Uterus (tissue), 4 donors: ENCODE measurements around the gene ST6GALNAC5. TPM values are rescaled to one million over a fixed set of nuclear protein-coding genes. Genes with fewer than 3 reads are reported as not detected.

Experiments
- DNase-seq, 2 donors: peaks; one replicate each; pipeline ENCODE4 v3.0.0-alpha.2; 2019 to 2020
- H3K27ac ChIP-seq, 2 donors: fragments of 200-600 bp; sonication (generic); 1 replicate in 1 of 2; 2 replicates in 1 of 2; pipeline ENCODE4 v1.5.1; 2016 to 2018
- H3K27me3 ChIP-seq, 2 donors: fragments of 200-600 bp; sonication (generic); one replicate each; pipeline ENCODE4 v1.5.1; 2018 to 2019; ENCODE audit warnings: control low read depth in 1 of 2
- H3K36me3 ChIP-seq, 2 donors: fragments of 200-600 bp; sonication (generic); one replicate each; pipeline ENCODE4 v1.5.1; 2019; ENCODE audit warnings: control low read depth in 1 of 2
- H3K4me1 ChIP-seq, 2 donors: fragments of 200-600 bp; sonication (generic); one replicate each; pipeline ENCODE4 v1.5.1; 2018 to 2019; ENCODE audit warnings: control low read depth in 1 of 2
- H3K4me3 ChIP-seq, 2 donors: fragments of 200-600 bp; sonication (generic); 1 replicate in 1 of 2; 2 replicates in 1 of 2; pipeline ENCODE4 v1.5.1; 2018 to 2019; ENCODE audit warnings: mild to moderate bottlenecking in 1 of 2
- H3K9me3 ChIP-seq, 2 donors: fragments of 200-600 bp; sonication (generic); one replicate each; pipeline ENCODE4 v1.5.1; 2019; ENCODE audit warnings: control low read depth in 1 of 2
- CTCF ChIP-seq, 4 experiments: fragments of 200-600 bp in 2 of 4; fragments of 450-650 bp in 2 of 4; sonication (generic) in 2 of 4; IDR thresholded peaks; one replicate each; pipeline ENCODE4 v1.5.1; 2016 to 2019; ENCODE audit warnings: antibody characterized with exemption in 4 of 4, mild to moderate bottlenecking in 2 of 4, moderate library complexity in 1 of 4
- POLR2A ChIP-seq, 2 donors: fragments of 450-650 bp; IDR thresholded peaks; one replicate each; pipeline ENCODE4 v1.6.1; 2016; ENCODE audit warnings: antibody characterized with exemption in 2 of 2, mild to moderate bottlenecking in 1 of 2, moderate library complexity in 1 of 2
- intact Hi-C: fragments of 100-400 bp; cut with DNase I; formaldehyde crosslinking; loops from one replicate; pipeline ENCODE4 v1.15.1; 2023; ENCODE audit warnings: low total_unique reads
- total RNA-seq, 4 donors: library from RNA; depleted of rRNA in 3 of 4; stranded (reverse); fragments of >200 nt in 3 of 4; gene quantifications; one replicate each; pipeline versions ENCODE4 v1.1.0 to v1.2.4, GENCODE V29; 2014 to 2023
- donor health status: DM: yes; HTN: yes; CAD: no.

ST6GALNAC5 gene
- total RNA-seq, 4 donors from 2014 or later: 1.4 to 6.4 TPM; not detected in 2

GRCh38 chr1:76856104-76856503, 11.2 kb upstream of the ST6GALNAC5 start:
- no peak for DNase-seq
- TF ChIP-seq POLR2A (IDR thresholded peaks at IDR 0.05) (no peak), CTCF (IDR thresholded peaks at IDR 0.05) (no peak)
- Histone ChIP-seq H3K4me1 (no peaks in the 10 kb centered on the region), H3K27me3 (no peaks in the 10 kb centered on the region), H3K27ac (no peak overlapping the region), H3K9me3 (no peaks in the 10 kb centered on the region), H3K4me3 (no peak overlapping the region), H3K36me3 (no peaks in the 10 kb centered on the region)
- intact Hi-C loops: no loop called here

GRCh38 chr1:76857138-76857537, 10.1 kb upstream of the ST6GALNAC5 start:
- no peak overlapping the region for H3K4me3 ChIP-seq
- no peaks in the 10 kb centered on the region for H3K27me3 ChIP-seq
- no peak for DNase-seq
- TF ChIP-seq CTCF (IDR thresholded peaks at IDR 0.05): no peak
- TF ChIP-seq POLR2A (IDR thresholded peaks at IDR 0.05): no peak
- no peaks in the 10 kb centered on the region for H3K9me3 ChIP-seq
- no peaks in the 10 kb centered on the region for H3K4me1 ChIP-seq
- H3K36me3 ChIP-seq: no peaks in the 10 kb centered on the region
- no peak overlapping the region for H3K27ac ChIP-seq
- intact Hi-C loops: no loop called here

GRCh38 chr1:76857973-76858372, 9.3 kb upstream of the ST6GALNAC5 start:
- no peak overlapping the region for H3K27ac ChIP-seq
- no peaks in the 10 kb centered on the region for H3K36me3 ChIP-seq
- no peaks in the 10 kb centered on the region for H3K4me1 ChIP-seq
- intact Hi-C loops: no loop called here
- no peak for DNase-seq
- H3K9me3 ChIP-seq: no peaks in the 10 kb centered on the region
- TF ChIP-seq POLR2A (IDR thresholded peaks at IDR 0.05): no peak
- TF ChIP-seq CTCF (IDR thresholded peaks at IDR 0.05): no peak
- H3K4me3 ChIP-seq: no peak overlapping the region
- H3K27me3 ChIP-seq: no peaks in the 10 kb centered on the region

GRCh38 chr1:76861149-76861548, 6.1 kb upstream of the ST6GALNAC5 start:
- Histone ChIP-seq H3K27ac (no peak overlapping the region), H3K4me1 (no peaks in the 10 kb centered on the region), H3K9me3 (no peaks in the 10 kb centered on the region), H3K4me3 (no peak overlapping the region), H3K36me3 (no peaks in the 10 kb centered on the region), H3K27me3 (peaks cover 0 to 6% of the 10 kb centered on the region in 2 donors)
- intact Hi-C loops: no loop called here
- no peak for DNase-seq
- TF ChIP-seq CTCF (IDR thresholded peaks at IDR 0.05): no peak
- no peak for TF ChIP-seq POLR2A (IDR thresholded peaks at IDR 0.05)

- no peak overlapping the region for H3K4me3 ChIP-seq
- TF ChIP-seq POLR2A (IDR thresholded peaks at IDR 0.05) (no peak), CTCF (IDR thresholded peaks at IDR 0.05) (no peak)
- DNase-seq: no peak
- no peaks in the 10 kb centered on the region for H3K4me1 ChIP-seq
- H3K27ac ChIP-seq: no peak overlapping the region
- intact Hi-C loops: no loop called here
- H3K27me3 ChIP-seq: peaks cover 0 to 6% of the 10 kb centered on the region in 2 donors
- H3K36me3 ChIP-seq: no peaks in the 10 kb centered on the region
- no peaks in the 10 kb centered on the region for H3K9me3 ChIP-seq
Observed at GRCh38 chr1:76862447-76862846, 4.8 kb upstream of the ST6GALNAC5 start.
